Glomerular visceral epithelial cell (primary cell): ENCODE measurements around the gene DYNLT1.
"Not testable (repeated sequence)": the region's sequence is repeated elsewhere in the genome, so short reads cannot be mapped to it uniquely, and the experiment has no call there.

Source experiments
- DNase-seq: peaks from one replicate; pipeline ENCODE4 v3.0.0-alpha.2; 2016; ENCODE audit errors: extremely low spot score

The DYNLT1 gene

DNA sequence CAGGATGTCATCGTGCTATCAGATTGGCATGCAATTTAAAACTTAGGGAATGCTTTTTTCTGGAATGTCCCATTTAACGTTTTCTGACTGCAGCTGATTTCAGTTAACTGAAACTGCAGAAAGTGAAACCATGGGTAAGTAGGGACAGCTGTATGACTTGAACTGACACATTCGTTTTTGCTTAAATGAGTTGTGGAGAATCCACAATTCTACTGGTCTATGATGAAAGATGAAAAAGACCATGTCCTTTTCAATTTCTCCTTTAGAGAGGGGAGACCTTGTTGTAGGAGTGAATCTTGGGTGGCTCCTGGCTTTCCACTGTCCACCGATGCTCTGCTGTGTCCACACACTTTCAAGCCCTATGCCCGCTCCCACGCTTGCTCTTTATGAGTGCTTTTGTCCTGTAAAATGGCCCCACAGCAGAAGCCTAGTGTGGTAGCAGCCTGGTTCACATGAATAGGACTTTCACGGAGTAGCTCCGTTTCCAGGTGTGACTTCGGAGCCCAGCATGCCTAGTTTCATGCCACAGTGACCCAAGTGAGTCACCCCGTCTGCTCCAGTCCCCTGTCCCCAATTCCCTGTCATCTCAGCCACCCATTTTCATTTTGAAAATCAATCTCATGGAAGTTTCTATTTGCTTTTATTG, 21.9 kb downstream of the DYNLT1 start:
- DNase-seq, result no peak

DNA sequence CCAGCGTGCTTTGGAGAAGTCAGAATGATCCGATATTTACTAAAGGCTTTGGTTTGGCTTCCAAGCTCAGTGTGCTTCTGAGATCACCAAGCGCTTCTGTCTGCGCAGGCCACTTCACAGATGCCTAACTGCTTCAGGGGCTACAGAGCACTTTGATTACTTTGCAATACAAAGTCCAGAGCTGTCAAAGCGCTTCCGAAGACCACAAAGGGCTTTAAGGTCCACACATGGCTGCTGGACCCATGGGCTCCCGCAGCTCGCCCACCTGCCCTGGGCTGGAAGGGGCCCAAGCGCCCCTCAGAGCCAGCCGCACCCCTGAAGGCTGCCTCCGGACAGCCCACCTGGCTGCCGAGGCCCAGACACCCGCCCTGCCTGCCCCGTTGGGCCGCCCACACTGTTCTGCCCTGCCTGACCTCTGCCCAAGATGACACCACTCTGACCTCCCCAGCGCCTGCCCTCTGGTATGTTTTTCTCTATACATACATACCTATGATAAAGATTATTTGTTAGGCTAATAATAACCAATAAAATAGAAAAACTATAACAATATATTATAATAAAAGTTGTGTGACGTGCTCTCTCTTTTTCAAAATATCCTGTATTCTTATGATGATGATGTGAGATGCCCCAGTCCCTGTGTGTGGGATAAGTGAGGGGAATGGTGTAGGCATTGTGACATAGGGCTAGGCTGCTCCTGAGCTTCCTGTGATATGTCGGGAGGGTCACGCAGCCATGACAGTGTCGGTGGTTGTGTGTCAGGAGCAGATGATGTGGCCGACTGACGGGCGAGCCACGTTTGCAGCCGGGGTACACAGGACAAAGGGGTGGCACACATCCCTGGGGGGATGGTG, 22.6 kb downstream of the DYNLT1 start:
- DNase-seq, result no peak

DNA sequence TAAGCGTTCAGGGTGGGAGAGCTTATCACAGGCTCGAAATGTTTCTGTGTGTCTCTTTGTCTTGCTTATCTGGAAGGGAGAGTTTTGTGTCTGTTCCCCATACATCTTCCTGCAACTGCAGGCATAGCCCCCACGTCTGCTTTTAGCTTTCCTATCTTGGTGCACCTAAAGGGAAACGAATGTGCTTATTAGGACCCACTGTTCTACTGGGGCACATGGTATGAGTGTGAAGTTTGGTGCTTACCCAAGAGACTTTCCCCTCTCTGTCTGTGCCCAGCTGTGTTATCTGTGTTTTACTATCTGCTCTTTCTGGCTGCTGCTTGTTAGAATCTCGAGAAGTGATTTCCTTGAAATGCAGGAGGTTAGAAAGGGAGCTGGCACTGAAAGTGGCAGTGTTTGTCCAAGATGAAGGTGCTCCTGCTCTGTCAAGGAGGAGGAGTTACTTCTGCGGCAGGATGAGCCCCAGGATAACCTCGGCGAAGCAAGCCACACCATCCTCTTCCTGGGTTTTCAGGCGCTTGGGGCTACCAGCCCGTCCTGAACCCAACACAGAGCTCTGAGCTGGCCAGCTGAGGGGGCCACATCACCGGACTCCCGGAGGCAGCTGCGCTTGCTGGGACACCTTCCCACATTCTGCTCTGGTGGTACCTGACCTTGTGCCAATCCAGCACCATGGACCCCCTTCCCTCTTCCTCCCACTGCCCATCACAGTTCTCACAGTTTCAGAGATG, 23.4 kb downstream of the DYNLT1 start:
- DNase-seq, result no peak

DNA sequence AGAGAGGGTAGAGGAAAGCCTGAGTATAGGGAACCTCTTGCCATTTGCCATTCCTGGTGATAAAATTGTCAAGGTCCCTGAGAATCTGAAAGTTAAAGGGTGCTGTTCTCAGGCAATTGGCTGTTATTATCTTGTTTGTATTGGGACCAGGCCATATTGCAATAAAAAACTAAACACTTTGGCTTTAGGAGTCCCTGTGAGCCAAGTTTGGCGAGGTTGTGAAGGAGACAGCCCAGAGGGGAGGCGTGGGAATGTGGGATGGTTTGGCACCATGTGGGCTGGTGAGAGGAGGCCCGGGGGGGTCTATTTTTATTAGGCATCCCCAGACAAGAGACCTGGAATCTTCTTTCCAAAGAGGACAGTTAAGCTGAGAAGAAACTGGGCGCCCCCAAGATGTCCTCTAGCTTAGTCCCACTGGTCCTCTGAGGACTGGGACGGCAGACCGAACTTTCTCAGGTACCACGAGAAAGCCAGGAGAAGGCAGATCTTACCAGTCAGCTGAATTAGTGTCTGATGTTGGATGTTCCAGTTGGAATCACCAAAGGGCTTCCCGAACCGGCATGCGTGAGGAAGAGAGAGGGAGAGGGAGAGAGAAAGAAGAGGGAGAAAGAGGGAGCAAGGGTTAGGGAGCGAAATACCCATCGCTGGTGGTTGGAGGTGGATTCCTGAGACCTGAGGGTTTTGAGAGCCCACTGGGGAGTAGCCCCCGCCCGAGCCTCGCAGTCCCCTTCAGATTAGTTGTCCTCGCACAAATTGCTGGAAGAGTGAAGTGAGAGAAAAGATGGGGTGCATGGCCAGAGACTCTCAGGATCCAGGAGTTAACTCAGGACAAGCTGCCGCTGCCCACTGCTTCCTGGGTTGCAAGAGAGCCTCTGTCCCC, 24.4 kb downstream of the DYNLT1 start:
- DNase-seq, result no peak

DNA sequence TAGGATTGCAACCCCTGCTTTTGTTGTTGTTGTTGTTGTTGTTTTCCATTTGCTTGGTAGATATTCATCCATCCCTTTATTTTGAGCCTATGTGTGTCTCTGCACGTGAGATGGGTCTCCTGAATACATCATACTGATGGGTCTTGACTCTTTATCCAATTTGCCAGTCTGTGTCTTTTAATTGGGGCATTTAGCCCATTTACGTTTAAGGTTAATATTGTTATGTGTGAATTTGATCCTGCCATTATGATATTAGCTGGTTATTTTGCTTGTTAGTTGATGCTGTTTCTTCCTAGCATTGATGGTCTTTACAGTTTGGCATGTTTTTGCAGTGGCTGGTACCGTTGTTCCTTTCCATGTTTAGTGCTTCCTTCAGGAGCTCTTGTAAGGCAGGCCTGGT, 26.3 kb downstream of the DYNLT1 start:
- DNase-seq, result not testable (repeated sequence)

DNA sequence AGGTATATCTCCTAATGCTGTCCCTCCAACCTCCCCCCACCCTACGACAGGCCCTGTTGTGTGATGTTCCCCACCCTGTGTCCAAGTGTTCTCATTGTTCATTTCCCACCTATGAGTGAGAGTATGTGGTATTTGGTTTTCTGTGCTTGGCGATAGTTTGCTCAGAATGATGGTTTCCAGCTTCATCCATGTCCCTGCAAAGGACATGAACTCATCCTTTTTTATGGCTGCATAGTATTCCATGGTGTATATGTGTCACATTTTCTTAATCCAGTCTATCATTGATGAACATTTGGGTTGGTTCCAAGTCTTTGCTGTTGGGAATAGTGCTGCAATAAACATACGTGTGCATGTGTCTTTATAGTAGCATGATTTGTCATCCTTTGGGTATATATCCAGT, 29.9 kb downstream of the DYNLT1 start:
- DNase-seq, result not testable (repeated sequence)

DNA sequence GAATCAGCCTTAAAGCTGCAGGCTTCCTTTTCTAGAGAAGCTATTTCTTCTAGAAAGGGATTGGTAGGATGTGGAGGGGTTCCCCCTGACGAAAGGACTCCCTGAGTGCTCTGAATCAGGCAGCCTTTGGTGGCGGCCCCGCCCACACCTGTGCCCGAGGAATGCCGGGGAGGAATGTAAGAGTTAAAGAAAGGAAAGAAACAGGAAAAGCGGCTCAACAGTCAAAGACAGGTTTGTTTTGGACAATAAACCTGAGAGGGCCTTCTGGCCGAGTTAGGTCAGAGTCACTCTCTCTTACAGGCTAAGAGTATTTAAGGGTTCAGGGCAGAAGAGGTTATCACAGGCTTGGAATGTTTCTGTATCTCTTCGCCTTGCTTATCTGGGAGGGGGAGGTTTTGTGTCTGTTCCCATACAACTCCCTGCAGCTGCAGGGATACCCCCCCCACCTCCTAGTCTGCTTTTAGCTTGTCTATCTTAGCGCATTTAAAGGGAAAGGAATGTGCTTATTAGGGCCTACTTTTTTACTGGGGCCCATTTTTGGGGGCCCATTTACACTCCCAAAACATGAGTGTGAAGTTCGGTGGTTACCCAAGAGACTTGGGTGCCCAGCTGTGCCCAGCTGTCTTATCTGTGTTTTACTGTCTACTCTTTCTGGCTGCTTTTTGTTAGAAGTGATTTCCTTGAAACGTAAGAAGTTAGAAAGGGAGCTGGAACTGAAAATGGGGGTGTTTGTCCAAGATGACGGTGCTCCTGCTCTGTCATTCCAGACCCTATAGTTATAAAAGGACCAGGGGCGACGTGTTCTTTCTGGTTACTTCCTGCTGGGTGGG, 32.8 kb downstream of the DYNLT1 start:
- no peak for DNase-seq

DNA sequence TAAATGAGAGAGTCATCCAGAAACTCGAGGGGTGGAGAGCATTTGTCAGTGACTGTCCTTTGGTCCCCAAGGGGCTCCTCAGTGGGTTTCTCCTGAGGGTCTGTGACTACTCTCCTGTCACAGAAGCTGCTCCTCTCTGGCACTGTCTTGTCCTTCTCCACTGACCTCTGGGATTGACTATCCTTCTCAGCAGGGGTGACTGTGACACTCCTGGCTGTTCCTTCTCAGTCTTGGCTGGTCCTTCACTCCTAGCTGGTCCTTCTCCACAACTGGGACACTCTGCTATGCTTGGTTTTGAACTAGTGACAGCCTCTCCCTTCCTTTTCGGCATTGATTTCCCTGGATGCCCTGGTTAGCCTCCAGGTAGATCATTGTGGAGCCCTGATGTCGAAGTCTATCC, 33.5 kb downstream of the DYNLT1 start:
- no peak for DNase-seq

DNA sequence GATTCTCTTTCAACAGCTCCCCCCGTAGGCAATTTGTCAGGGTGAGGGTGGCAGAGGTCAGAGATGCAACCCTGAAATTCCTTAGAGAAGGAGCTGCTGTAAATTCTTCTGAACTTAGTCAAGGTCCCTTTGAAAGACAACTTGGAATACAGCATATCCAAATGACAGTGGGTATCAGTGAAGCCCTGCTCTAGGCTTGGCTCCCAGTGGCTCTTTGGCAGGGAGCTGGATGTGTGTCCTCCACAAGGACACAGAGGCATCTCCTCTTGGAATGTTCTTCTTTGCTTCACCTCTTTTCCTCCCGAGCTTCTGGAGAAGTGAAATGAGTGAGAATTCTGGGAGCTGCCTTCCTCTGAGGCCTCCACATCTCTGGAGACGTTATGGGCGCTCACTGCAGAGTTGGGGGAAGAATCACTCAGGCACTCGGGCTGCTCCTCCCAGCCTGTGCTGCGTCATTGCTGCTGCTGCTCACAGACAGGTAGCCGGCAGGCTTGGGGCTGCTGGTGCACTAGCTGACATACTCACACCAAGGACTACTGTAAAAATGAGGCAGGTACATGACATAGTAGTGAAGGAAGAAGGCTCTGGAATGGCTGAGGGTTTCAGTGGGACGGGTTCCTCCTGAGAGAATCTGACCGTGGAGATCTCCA, 34.1 kb downstream of the DYNLT1 start:
- DNase-seq, result no peak

DNA sequence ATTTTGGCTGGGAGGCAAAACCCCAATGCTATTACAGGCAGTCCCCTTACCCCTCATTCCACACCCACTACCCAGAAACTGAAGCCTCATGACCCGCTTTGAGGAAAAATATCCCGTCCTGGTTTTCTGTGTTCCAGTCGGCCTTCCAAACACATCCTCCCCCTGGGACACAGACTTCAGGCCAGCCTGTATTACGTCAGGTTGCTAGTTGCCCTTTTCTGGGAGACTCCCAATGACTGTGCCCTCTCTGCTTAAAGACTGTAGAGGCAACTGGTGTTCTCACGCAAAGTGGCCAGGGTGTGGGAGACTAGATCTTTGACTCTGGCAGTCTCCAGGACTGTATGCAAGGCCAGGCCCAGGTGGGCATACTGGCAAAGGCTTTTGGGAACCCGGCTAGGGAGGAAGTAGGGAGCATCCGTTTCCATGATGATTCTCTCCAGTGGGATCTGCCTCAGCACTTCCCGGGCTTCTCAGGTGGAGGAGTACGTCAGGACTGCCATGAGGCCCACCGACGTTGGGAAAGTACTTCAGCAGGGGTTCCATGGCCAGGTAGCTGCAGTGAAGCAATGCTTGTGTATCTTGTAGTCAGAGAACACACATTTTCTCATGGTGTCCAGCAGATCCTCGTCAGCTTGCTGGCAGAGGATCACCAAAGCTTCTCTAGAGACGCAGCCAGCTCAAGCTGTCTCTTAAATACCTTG, 34.9 kb downstream of the DYNLT1 start:
- no peak for DNase-seq

DNA sequence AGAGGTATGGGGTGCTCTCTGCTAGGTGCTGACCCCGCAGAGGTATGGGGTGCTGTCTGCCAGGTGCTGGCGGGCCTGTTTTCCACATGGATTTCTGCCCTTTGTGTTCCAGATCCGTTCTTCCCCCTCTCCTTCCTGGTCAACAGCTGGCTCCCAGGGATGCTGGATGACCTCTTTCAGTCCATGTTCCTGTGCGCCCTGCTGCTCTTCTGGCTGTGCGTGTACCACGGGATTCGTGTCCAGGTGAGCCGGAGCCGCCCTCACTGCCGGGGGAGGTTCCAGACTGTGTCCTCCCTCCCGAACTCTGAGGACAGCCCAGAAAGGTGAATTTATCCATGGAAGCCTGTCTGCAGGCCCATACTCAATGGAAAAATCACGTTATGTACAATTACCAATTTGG, 36.3 kb downstream of the DYNLT1 start:
- DNase-seq, result no peak

DNA sequence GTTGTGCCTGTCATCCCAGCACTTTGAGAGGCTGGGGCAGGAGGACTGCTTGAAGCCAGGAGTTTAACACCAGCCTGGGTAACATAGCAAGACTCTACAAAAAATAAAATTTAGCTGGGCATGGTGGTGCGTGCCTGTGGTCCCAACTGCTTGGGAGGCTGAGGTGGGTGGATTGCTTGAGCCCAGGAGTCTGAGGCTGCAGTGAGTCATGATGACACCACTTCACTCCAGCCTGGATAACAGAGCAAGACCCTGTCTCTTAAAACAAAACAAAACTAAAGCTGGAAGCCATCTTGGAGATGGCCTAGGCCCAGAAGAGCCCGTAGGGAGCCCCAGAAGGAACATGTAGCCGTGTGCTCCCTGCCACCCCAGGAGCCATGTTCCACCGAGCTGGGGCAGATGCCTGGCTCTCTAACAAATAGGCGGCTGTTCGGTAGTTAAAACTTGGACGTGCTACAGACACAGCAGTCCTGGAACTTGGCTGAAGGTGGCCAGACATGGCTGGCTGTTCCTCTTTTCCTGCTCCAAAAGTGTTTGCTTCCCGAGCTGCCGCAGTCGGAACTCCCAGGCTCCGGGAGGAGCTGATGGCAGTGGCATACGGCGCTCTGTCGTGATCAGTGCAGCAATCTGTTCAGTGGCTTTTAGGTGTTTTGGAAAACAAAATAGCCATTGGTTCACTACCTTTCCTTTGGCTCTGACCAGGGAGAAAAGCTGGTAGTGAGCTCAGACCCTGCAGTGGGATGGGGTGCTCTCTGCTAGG, 37.0 kb downstream of the DYNLT1 start:
- no peak for DNase-seq

DNA sequence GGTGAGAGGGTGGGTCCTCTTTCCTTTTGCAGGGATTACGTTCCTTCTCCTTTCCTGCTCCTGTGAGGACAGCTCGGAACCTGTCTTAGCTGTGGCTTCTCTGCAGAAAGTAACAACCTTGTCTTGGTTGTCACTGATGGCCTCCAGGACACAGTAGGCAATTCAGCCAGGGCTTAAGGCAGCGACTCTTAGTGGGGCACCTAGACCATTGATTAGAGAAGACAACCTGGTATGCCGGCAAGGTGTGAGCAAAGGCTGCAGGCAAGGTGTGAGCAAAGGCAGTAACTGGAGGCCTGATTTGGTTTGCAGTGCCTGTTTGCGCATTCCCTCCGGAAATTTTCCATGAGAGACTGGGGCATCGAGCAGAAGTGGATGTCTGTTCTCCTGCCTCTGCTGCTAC, 37.6 kb downstream of the DYNLT1 start:
- DNase-seq, result no peak

DNA sequence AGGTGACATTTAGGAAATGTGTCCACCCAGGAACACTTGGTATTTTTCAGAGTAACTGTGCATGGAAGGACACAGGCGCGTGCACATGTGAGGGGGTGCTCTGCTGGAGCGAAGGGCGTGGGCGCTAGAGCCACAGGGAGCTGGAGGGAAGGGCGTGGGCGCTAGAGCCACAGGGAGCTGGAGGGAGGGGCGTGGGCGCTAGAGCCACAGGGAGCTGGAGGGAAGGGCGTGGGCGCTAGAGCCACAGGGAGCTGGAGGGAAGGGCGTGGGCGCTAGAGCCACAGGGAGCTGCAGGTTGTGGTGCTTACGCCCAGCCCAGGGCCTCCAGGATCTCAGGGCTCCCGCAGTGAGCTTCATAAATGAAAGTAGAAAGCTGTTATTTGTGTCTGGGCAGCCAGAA, 38.5 kb downstream of the DYNLT1 start:
- not testable (repeated sequence) for DNase-seq

DNA sequence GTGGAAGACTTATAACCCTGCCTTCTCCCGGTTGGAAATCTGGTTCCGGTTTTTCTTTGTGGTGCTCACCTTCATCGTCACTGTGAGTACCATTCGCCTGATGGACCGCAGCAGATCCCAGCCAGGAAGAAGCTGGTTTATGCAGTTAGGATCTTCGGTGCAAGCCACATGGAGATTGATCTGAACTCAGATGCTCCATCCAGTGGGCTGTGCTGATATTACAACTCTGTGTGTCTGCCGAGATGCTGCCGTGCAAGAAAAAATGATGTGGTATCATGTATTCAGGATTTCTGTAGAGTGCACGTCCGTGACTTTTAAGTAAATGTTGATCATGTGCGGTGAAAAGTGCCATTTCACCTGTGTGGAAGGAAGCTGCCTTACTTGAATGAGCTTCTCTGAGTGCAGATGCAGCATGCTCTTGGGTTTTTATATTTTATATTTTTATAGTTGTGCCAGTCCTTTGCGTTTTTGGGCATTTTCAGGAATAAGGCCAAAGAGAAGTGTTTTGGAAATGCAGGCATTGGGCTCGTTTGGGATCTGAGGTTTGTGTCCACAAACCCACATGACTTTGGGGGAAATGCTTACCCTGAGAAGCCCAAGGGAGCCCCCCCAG, 39.2 kb downstream of the DYNLT1 start:
- peak; percentile 74 for DNase-seq

DNA sequence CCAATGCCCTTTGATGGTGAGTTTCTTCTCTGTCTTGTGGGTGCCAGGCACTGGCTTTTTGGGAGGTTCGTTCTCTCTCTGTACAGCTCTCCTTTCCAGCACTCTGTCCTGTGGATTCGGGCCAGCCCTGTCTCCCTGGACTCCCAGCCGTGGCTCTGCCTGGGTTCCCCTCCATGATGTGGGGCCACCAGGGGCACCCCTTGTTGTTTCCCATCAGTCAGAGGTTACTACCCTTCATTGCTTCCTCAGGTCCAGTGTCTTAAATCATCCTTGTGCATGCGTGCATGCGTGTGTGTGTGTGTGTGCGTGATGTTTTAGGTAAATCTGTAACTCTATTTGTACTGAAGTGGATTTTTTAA, 40.5 kb downstream of the DYNLT1 start:
- no peak for DNase-seq

DNA sequence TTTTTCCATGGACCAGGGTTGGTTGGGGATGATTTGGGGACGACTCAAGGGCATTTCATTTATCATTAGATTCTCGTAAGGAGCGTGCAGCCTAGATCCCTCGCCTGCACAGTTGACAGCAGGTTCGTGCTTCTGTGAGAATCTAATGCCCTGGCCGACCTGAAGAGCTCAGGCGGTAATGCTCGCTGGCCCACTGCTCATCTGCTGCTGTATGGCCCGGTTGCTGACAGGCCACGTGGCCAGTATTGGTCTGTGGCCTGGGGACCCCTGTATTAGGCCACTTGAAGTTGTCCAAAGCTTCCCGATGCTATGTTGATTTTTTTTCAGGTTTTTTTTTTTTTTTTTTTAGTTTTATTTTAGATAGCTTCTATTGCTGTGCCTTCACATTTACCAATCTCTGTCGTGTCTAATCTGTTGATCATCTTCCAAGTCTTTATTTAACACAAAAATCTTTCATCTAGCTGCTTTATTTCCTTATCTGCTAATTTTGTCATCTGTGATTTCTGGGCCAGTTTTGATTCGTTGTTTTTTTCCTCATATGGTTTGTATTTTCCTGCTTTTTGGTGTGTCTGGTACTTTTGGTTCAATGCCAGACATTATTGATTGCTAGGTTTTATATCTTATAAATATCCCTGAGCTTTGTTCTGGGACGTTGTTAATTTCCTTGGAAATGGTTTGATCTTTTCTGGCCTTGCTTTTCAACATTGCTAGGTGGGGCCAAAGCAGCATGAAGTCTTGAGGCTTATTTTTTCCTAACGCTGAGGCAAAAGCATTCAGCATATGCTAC, 41.1 kb downstream of the DYNLT1 start:
- no peak for DNase-seq

DNA sequence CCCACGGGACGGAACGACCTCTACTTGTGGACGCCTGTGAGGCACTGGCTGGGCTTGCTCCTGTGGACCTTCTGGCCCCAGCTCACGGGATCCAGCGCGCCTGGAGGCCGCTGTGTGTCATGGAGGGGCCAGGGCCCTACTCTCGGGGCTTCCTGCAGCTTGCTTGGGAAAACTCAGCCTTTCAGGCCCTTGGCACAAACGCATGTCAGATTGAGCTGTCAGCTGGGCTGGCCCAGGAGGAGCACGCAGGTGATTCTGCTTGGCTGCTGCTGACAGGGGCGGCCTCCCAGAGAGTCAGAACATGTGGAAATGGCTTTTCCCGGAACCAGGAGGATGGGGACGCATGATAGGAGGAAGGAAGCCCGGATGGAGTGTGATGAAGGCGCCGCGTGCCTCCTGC, 44.9 kb downstream of the DYNLT1 start:
- DNase-seq, result no peak
